Iris pigment epithelial cell (primary cell): ENCODE results near the gene NT5M.

Experiments
- DNase-seq: peaks from one replicate; pipeline ENCODE4 v3.0.0-alpha.2; 2011; ENCODE audit warnings: low read depth

NT5M gene

DNA sequence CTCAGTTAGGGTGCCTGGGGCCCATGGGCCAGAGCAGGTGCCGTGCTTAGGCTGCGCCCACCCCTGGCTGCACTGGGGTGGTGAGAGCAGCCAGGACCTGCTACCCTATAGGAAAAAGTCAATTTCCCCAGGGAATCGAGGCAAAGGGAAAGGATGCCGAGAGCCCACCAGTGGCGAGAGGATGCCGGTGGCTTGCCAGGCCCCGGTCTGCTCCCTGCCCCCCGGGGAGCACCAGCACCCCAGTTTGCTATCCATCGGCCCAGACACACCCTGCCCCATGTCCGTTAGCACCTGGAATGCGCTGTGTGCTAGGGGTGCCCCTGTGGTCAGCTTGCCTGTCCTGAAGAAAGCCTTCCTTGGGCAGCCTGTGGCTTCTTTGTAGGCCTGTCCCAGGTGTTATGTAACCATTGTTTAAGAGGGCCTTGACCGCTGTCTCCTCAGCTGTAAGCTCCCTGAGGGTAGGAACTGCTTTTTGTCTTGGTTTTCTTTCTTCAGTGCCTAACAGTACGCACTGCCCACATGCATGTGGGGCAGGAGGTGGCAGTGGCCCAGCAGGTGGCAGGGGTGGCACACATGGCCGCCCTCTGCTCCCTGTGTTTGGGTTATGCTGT lies 40.8 kb downstream of the NT5M start:
- no peak for DNase-seq

DNA sequence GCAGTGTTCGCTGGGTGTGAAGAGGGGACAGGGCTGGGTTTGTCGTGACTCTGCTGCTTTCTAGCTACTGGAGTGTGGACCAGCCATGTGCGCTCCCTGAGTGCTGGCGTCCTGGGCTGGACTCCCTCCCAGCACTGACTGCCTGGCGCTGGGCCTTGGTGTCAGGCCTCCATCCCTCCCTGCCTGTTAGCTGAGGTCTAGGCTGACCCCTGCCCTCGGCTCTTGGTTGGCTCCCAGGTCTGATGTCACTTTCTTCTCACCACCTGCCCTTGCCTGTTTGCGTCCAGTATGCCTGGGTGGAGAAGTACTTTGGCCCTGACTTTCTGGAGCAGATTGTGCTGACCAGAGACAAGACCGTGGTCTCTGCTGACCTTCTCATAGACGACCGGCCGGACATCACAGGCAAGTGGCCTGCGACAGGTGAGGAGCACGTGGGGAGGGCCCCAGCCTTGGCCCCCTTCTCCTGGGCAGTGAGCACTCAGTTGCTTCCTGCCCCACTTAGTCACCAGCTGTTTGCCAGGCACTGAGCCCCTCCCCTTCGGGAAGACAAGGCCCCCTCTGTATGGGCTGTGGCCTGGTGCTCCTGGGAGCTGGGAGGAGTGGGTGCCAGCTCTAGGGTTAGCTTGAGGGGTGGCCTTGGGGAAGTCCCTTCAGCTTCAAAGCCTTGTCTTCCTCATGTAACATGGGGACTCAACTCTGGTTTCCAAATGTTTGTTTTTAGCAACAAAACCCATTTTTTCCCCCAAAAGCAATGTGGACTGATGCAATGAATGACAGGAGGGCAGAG lies 41.5 kb downstream of the NT5M start:
- no peak for DNase-seq

DNA sequence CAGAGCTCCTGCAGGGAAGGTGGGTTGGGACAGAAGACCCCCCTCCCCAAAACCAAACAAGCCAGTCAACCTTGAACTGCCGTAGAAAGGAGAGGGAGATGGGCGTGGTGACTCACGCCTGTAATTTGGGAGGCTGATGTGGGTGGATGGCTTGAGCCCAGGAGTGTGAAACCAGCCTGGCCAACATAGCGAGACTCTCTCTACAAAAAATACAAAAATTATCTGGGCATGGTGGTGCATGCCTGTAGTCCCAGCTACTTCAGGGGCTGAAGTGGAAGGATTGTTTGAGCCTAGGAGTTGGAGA lies 42.1 kb downstream of the NT5M start:
- no peak for DNase-seq

DNA sequence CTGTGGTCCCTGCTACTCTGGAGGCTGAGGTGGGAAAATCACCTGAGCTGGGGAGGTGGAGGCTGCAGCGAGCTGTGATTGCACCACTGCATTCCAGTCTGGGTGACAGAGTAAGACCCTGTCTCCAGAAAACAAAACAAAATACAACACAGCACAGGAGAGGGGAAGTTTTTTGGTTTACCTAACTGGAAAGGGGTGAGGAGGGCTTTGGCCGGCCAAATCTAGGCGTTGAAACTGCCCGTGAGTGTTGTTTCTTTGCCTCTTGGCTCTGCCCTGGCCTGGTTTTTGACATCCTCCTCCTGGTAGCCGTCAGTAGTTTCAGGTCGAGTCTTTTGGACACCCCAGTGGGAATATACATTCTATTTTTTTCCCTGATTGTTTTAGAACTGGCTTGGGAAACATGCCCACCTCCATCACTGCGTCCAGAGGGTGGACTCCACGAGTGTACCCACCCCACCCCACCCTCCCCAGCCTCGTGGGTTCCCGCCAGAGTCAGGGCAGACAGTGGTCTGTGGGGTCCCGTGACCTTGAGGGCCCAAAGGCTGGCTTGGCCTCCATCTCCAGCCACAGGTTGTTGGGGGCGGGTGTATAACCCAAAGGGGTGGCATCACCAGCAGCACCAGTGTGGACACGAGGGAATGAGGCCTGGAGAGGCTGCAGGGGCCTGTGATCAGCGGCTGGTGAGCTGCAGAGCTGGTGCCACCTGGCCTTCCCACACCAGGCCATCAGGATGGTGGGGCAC lies 42.7 kb downstream of the NT5M start:
- DNase-seq: no peak

DNA sequence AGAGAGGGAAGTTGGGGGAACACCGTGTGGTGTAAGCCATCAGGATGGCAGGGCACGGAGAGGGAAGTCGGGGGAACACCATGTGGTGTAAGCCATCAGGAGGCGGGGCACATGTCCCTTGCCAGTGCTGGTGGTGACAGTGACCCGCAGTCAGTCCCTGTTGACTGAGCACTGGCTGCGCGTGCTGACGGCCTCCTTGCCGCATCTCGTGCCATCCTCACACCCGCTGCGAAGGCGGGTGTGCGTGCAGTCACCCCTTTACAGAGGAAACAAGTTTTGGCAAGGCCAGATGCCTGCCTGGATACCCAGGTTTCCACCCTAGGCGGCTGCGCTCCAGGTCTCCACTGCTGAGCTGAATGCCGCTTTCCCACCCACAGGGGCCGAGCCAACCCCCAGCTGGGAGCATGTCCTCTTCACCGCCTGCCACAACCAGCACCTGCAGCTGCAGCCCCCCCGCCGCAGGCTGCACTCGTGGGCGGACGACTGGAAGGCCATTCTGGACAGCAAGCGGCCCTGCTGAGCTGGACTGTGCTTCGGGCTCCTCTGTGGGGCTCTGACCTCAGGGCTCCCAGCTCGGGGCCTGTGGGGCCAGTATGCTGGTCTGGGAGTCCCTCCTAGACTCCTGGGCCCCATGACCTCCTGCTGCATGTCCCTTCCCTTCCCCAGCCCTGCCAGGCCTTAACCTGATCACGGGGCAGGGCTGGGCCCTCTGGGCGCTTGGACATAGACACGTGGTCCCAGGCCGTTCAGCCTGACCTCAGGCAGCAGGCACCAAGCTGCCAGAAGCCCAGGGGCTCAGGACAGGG lies 43.5 kb downstream of the NT5M start:
- no peak for DNase-seq

DNA sequence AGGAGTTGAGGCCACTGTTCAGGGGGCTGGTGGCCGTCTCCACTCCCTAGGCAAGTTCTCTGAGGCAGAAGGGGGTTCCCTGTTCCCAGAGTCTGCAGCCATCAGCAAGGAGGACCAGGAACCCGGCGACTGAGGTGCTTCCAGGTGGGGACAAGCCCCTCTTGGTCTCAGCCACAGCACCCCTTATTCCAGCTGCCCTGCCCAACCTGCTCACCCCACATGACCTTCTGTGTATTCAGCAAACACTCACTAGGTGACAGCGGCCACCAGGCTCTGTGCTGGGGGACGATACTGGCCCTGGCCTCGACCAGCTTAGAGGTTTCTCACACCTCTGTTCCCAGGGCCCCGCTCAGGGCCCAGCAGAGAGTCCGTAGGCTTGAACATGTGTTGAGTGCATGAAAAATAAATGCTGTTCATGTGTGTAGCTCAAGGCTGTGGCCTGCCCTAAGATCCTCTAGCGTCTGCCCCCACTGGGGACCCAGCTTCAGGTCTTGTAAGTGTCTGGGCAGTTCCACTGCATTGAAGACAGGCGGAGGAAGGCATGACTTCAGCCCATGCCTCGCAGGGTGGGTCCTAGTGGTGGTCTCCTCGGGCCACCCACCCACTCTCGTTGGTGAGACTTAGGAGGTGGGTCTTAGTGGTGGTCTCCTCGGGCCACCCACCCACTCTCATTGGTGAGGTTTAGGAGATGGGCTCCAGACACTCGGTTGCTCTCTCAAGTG lies 44.2 kb downstream of the NT5M start:
- no peak for DNase-seq

DNA sequence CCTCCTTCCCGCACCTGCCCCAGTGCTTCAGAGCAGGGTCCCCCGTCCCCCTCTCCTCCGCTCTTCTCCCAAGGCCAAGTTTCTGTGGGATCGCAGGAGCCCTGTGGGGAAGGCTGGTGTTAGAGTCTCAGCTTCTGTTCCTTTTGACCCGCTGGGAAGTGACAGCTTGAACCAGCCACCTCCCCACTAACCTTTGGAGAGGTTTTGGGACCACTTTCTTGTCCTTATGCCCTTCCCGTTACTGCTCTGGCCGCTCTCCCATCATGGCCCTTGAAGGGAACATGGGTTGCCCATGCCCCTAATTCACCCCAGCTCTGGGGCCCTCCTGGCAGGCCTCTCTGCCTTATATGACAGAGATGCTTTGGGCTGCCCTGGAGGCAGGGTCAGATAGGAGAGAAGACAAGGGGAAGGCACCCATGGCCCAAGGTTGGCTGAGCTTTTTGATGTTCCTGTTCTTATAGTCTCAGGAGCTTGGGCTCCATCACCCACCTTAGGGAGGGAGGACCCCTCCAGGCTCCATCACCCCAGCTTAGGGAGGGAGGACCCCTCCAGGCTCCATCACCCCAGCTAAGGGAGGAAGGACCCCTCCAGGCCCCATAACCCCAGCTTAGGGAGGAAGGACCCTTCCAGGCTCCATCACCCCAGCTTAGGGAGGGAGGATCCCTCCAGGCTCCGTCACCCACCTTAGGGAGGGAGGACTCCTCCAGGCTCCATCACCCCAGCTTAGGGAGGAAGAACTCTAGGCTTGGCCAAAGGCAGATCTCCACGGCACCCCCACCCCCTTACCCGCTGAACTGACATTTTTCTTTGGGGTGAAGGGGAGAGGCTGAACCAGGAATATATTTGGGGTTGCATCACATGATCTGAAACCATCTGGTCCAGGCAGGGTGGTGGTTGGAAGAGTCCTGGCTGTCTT lies 45.0 kb downstream of the NT5M start:
- no peak for DNase-seq

DNA sequence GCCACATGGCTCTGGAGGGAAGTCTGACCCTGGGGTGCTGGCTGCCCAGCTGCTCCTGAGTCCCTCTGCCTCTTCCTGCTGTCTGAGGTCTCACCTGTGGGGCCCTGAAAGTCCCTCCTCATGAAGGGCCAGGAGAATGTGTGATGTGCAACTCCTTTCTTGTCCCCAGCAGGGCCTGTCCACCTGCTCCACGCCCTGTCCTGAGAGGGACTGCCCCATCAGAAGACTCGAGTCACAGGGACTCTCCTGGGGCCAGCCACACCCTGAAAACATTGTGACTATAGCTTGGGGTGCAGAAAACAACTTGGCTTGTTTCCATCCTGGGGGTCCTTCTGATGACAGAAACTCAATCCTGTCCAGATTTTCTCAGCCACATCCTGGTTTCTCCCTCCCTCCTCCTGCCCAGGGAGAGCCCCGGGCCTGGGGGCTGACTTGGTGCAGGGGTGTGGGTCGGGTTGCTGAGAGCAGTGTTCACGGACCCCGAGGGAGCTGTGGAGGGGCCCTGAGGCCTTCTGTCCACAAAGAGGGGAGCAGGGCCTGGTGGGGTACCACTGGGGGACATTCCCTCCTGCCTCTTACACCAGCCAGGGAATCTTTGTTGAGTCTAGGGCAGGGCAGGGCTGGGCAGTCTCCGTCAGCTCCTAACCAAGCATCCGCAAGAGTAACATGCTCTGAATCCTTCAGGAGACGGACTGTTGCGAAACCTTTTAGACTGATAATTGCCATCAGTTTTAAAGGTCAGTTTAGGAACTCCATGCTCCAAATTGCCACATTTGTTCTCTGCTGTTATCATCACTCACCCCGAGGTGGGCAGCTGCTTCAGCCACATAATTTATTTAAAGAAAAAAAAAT lies 45.9 kb downstream of the NT5M start:
- DNase-seq: no peak

DNA sequence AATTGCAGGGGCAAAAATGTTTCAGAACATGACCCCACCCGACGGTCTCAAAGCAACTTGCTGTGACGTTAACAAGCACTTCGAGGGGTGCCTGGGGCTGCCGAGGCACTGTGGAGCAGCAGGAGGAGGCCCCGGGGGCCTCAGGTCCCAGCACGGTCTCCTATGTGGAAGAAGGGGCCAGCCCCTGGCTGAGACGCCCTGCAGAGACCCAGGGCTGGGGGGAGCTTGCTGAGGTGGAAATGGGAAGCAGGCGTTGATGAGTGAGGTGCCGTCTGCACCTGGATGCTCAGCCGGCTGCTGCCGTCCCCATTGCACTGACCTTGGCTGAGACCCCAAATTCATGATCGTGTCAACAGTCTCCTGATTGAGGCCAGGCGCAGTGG lies 46.5 kb downstream of the NT5M start:
- DNase-seq: no peak

DNA sequence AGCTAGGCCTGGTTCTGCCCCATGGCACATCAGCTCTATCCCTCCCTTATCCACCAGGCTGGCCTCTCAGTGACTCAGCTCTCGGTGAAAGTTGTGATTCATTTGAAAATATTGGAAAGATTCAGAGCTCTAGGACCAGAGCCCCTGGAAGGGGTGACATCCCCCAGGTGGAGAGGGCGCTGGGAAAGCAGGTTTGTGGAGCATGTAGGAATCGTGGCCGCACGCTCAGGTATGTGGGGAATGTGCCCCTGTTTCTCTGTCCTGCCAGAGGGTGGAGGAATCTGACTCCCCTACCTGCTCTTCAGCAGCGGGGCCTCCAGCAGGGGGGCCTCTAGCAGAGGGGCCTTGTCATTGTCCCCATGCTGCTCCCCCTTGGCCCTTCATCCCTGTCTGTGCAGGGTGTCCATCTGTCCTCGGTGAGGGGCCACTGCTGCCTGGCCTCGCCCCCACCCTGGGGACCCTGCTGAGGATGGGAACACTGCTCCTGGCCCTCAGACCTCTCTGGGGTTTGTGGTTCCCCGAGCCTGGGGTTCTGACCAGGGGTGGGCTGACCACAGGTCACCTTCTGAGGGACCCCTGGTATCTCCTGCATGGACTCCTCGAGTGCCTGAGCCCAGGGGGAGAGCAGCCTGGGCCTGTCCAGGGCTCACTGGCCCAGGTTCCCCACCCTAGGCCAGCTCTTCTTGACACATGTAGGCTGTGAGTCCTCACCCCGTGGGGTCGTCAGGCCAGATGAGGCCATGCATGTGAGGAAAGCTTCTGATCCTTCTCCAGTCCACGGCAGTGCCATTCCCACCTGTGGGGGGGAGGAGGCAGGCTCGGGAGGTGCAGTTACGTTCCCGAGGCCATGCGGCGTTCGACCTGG lies 47.5 kb downstream of the NT5M start:
- DNase-seq: peak; percentile 40

DNA sequence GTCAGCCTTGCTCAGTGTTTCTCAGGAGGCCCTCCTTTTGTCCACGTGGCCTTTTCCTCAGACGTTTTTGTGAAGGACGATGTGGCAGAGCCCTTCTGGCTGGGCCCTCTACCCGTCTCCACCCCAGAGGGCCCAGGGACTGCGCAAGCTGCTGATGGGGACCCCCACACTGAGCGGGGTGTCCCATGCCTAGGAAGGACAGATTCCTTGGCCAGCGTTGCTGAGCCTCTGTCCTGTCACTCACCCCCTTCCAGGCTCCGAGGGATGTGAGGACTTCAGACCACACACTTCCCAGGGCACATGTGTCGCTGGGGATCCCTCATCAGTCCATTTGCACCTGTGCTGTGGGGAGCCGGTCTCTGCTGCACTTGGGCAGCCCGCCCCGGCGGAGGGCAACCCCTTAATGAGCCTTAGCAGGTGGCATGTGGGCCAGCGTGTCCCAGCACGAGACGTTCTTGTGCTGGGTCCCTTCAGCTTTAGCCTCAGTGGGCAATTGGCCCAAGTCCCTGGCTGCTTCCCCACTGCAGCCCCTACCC lies 48.3 kb downstream of the NT5M start:
- no peak for DNase-seq

DNA sequence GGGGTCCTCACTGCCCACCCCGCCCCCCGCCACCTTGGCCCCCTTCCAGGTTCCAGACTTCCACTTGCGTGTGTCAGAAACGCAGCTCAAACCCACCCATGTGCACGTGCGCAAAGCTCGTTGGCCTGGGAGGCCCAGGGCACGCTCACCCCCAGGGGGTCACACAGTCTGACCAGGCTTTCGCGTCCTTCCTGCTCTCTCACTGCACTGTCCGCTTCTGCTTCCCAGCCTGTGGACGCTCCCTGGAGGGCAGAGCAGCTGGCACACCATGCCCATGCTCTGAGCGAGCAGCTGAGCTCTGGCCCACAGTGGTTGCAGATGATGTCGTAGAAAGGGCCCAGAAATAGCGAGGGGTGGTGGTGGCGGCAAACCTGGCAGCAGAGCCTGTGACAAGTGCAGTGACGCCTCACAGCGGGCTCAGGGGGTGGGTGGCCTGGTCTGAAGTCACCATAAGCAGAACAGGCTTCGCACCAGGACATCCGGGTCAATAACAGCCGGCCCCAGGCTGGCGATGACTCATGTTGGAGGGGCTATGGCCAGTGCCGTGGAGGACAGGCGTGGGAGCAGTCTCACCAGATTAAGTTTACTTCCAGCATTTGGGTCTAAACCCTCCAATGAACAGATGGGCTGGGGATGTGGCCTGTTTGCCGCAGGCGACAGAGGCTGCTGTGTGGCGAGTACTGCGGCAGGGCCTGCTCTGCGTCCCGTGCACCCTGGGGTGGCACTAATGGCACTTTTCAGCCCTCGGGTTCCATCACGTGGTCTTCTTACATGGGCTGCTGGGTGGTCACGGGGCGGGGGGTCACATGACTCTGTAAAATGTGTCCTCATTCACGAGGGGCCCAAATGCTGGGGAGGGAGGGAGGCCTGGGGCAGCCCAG lies 49.0 kb downstream of the NT5M start:
- peak; percentile 46 for DNase-seq

DNA sequence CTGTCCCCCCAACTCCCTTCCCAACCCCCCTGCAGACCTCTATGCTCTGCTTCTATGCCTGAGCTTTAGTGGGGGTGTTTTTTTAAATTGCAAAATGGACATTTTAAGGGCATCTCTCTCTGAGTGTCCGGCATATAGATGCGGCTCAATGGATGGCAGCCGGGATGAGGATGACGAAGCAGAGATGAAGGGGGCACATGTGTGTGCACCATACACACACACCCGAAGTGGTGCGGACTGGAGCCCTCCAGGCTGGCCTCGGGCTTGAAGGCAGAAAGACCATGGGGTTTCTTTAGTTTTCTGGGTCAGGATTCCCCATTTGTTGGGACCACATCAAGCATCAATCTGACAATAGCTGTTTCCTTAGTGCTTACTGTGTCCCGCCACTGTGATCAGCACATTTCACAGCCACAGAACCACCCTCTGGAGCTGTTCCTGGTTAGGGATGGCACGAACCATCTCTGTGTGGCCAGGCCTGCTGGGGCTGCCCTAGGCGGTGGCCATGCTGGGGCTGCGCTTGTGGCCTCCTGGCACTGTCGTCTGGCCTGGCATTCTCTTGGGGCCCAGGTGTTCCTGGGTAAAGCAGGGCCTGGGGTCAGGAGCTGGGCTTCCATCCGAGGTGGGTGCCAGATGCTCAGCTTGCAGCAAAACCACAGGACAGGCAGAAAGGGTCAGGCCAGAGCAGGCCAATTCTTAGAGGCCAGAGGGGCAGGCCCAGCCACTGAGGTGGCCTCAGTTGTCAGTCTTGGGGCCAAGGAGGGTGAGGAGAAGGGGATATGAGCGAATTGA lies 49.9 kb downstream of the NT5M start:
- no peak for DNase-seq

DNA sequence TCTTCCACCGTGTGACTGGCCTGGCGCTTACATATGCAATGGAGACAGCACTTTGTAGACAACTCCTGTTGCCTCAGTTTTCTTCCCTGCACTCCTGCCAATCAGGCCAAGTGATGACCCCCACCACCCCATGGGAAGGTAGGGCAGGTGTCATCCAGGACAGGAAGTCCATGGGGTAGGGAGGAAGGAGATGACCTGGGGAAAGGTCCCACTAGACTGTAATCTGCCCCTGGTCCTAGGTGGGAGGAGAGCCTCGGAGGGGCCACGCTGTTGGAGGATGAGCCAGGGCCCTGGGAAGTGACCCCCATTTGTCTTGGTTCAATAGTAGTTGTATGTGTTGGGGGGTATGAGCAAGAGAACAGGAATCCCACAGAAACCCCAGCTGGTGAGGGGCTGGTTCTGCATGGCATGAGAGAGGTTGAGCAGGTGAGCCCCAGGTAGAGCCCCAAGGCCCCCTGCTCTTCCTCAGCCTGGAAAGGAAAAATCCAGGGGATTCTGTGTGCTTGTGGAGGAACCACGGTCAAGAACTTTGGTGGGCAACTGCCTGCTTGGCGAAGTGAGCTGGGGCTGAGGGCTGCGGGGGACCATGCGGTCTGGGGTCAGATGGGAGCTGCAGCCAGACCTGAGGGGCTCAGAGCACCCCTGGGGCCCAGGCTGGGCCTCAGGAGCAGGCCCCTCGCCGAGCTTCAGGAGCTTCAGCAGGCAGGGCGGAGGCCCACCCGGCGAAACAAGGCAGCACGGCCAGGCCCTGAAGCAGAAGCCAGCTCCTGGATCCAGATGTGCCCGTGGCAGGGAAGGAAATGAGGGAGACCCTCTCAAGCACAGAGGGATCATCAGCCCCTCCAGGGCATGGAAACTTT lies 50.7 kb downstream of the NT5M start:
- no peak for DNase-seq

DNA sequence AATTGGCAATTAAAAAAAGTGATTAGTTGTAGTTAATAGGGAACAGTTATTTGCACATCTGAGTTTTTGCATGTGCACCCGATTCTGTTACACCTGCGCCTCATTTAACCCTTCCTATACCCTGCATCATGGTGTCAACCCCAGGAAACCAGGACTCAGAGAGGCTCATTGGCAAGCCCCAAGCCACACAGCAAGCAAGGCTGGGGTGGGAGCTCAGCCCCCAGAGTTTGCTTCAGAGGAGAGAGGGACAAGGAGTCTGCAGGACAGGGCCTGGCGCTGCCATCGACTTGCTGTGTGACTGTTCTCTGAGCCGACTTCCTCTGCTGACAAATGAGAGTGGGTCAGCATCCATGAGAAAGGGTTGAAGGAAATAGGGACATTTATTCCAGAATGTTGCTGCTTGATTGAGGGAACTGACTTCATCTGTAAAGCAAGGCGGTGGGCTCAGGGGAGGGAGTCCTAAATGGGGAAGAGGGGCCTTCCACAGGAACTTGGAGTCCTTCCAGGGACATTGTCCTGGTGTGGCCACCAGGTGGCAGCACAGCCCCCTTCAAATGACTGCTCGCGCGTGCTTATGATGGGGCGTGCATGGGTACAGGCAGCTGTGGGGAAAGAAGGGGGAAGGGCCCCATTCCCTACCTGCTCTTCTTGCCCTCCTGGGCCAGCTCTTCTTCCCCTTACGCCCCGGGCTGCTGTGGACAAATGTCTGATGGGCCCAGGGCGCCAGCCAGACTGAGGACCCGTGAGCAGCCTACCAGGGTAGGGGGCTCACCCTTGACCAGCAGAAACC lies 51.6 kb downstream of the NT5M start:
- DNase-seq: peak; percentile 47
